Measurements from ENCODE around the gene DCC. TPM values are rescaled to one million over a fixed set of nuclear protein-coding genes. Genes with fewer than 3 reads are reported as not detected.
"Not testable (repeated sequence)": the region's sequence is repeated elsewhere in the genome, so short reads cannot be mapped to it uniquely, and the experiment has no call there.

The DCC gene
- total RNA-seq, 1 experiment from 2014 or later: 0.72 TPM

GRCh38 chr18:53511725-53512124 is 1171.7 kb downstream of the DCC start:
- POLR2A ChIA-PET; ATAC-seq; CTCF ChIA-PET; H3K27me3 Mint-ChIP-seq (ENCODE audit: low read depth): not testable (repeated sequence)
- 0 out of 2 replicates have a peak, but pooled peaks have one; percentile 30 for TF ChIP-seq FOXK1 (CRISPR knock-in tag; IDR thresholded peaks at IDR 0.05)
- DNase-seq (ENCODE audit: low spot score): peak; percentile 26
- peaks cover 15% of the 10 kb centered on the region for H3K4me1 Mint-ChIP-seq
- peak overlapping the region; percentile 32 for H3K4me3 Mint-ChIP-seq
- peaks cover 18% of the 10 kb centered on the region for H3K9me3 Mint-ChIP-seq
- H3K27ac Mint-ChIP-seq: 0 out of 2 replicates have a peak overlapping the region, but pooled peaks have one; percentile 46
- peaks cover 18% of the 10 kb centered on the region for H3K36me3 Mint-ChIP-seq

DNA sequence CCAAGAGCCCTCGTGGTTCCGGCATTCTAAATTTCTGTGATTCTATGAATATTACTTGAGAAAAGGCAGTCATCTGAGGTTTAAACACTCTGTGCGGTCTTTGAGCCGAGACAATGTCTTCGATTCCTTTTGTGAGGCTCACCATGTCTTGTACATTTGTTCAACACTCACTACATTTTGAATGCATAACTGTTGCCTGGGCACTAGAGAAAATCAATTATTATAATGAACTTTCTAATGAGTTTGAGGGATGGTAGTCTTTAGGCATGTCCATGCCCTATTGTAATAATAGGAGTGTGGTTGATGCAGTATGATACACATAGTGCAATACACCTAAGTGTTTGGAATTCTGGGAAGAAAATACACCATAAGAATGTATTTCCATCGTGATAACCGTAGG is 1181.1 kb downstream of the DCC start:
- no peak overlapping the region for H3K27ac Mint-ChIP-seq
- no peak for DNase-seq (ENCODE audit: low spot score)
- peaks cover 13% of the 10 kb centered on the region for H3K9me3 Mint-ChIP-seq
- ATAC-seq: no peak
- POLR2A ChIA-PET: no interaction called here
- 0 out of 2 replicates have a peak, but pooled peaks cover 3% of the 10 kb centered on the region for H3K27me3 Mint-ChIP-seq (ENCODE audit: low read depth)
- no peak overlapping the region for H3K4me3 Mint-ChIP-seq
- no peaks in the 10 kb centered on the region for H3K4me1 Mint-ChIP-seq
- H3K36me3 Mint-ChIP-seq: no peaks in the 10 kb centered on the region
- CTCF ChIA-PET: no interaction called here
- TF ChIP-seq MYBL2 (CRISPR knock-in tag; IDR thresholded peaks at IDR 0.05): no peak
- no peak for TF ChIP-seq ELF4 (CRISPR knock-in tag; IDR thresholded peaks at IDR 0.05; ENCODE audit: low read depth)
- no peak for TF ChIP-seq SP1 (CRISPR knock-in tag; conservative IDR thresholded peaks at IDR 0.05)
- TF ChIP-seq CREM (CRISPR knock-in tag; IDR thresholded peaks at IDR 0.05): no peak
- TF ChIP-seq, protein P1, sequence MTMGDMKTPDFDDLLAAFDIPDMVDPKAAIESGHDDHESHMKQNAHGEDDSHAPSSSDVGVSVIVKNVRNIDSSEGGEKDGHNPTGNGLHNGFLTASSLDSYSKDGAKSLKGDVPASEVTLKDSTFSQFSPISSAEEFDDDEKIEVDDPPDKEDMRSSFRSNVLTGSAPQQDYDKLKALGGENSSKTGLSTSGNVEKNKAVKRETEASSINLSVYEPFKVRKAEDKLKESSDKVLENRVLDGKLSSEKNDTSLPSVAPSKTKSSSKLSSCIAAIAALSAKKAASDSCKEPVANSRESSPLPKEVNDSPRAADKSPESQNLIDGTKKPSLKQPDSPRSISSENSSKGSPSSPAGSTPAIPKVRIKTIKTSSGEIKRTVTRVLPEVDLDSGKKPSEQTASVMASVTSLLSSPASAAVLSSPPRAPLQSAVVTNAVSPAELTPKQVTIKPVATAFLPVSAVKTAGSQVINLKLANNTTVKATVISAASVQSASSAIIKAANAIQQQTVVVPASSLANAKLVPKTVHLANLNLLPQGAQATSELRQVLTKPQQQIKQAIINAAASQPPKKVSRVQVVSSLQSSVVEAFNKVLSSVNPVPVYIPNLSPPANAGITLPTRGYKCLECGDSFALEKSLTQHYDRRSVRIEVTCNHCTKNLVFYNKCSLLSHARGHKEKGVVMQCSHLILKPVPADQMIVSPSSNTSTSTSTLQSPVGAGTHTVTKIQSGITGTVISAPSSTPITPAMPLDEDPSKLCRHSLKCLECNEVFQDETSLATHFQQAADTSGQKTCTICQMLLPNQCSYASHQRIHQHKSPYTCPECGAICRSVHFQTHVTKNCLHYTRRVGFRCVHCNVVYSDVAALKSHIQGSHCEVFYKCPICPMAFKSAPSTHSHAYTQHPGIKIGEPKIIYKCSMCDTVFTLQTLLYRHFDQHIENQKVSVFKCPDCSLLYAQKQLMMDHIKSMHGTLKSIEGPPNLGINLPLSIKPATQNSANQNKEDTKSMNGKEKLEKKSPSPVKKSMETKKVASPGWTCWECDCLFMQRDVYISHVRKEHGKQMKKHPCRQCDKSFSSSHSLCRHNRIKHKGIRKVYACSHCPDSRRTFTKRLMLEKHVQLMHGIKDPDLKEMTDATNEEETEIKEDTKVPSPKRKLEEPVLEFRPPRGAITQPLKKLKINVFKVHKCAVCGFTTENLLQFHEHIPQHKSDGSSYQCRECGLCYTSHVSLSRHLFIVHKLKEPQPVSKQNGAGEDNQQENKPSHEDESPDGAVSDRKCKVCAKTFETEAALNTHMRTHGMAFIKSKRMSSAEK (CRISPR knock-in tag; IDR thresholded peaks at IDR 0.05; ENCODE audit: borderline replicate concordance): no peak
- TF ChIP-seq, protein P2, sequence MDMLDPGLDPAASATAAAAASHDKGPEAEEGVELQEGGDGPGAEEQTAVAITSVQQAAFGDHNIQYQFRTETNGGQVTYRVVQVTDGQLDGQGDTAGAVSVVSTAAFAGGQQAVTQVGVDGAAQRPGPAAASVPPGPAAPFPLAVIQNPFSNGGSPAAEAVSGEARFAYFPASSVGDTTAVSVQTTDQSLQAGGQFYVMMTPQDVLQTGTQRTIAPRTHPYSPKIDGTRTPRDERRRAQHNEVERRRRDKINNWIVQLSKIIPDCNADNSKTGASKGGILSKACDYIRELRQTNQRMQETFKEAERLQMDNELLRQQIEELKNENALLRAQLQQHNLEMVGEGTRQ (CRISPR knock-in tag; IDR thresholded peaks at IDR 0.05): no peak
- TF ChIP-seq GTF2I (CRISPR knock-in tag; conservative IDR thresholded peaks at IDR 0.05): no peak
- TF ChIP-seq AFF4 (CRISPR knock-in tag; IDR thresholded peaks at IDR 0.05; ENCODE audit: borderline replicate concordance): no peak
- no peak for TF ChIP-seq GABPB1 (CRISPR knock-in tag; IDR thresholded peaks at IDR 0.05)
- TF ChIP-seq MLX (CRISPR knock-in tag; IDR thresholded peaks at IDR 0.05): no peak
- TF ChIP-seq STAT6 (CRISPR knock-in tag; conservative IDR thresholded peaks at IDR 0.05; ENCODE audit: low read depth): no peak
- no peak for TF ChIP-seq NR3C1 (CRISPR knock-in tag; conservative IDR thresholded peaks at IDR 0.05; ENCODE audit: low read depth)
- TF ChIP-seq HMGA2 (CRISPR knock-in tag; IDR thresholded peaks at IDR 0.05): no peak
- TF ChIP-seq, protein P3, sequence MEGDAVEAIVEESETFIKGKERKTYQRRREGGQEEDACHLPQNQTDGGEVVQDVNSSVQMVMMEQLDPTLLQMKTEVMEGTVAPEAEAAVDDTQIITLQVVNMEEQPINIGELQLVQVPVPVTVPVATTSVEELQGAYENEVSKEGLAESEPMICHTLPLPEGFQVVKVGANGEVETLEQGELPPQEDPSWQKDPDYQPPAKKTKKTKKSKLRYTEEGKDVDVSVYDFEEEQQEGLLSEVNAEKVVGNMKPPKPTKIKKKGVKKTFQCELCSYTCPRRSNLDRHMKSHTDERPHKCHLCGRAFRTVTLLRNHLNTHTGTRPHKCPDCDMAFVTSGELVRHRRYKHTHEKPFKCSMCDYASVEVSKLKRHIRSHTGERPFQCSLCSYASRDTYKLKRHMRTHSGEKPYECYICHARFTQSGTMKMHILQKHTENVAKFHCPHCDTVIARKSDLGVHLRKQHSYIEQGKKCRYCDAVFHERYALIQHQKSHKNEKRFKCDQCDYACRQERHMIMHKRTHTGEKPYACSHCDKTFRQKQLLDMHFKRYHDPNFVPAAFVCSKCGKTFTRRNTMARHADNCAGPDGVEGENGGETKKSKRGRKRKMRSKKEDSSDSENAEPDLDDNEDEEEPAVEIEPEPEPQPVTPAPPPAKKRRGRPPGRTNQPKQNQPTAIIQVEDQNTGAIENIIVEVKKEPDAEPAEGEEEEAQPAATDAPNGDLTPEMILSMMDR (IDR thresholded peaks at IDR 0.05): no peak
- TF ChIP-seq ZBTB21 (CRISPR knock-in tag; IDR thresholded peaks at IDR 0.05; ENCODE audit: borderline replicate concordance): no peak
- TF ChIP-seq ZSCAN18 (CRISPR knock-in tag; IDR thresholded peaks at IDR 0.05): no peak
- TF ChIP-seq ZNF423 (CRISPR knock-in tag; IDR thresholded peaks at IDR 0.05): no peak
- TF ChIP-seq MXD4 (CRISPR knock-in tag; IDR thresholded peaks at IDR 0.05; ENCODE audit: borderline replicate concordance): no peak
- no peak for TF ChIP-seq ZNF232 (CRISPR knock-in tag; IDR thresholded peaks at IDR 0.05)
